HL-60 (cell line): Measurements from ENCODE around the gene MICU1.
A peak's percentile ranks its signal among the peaks of the same experiment; 100 is the strongest.

Experiments
- DNase-seq, 2 experiments: peaks; one replicate each; pipeline ENCODE4 v3.0.0-alpha.2; 2010 to 2020; ENCODE audit warnings: low read depth in 1 of 2, low spot score in 1 of 2
- H3K27ac ChIP-seq: fragments of 250-450 bp; sonication (Bioruptor Pico); replicated peaks from 2 replicates; pipeline ENCODE4 v1.5.1; 2020; ENCODE audit warnings: mild to moderate bottlenecking, moderate library complexity
- H3K27me3 ChIP-seq: fragments of 250-450 bp; sonication (Bioruptor Pico); 2 replicates; pipeline ENCODE4 v1.5.1; 2021; ENCODE audit warnings: mild to moderate bottlenecking, moderate library complexity; ENCODE audit not compliant: insufficient read depth, poor library complexity, severe bottlenecking
- H3K4me3 ChIP-seq: replicated peaks from 2 replicates; pipeline ENCODE4 v1.5.1; 2011; ENCODE audit warnings: mild to moderate bottlenecking, control low read depth, low read length; ENCODE audit not compliant: insufficient read depth
- CTCF ChIP-seq: IDR thresholded peaks from one replicate; pipeline ENCODE4 v1.5.1; 2011; ENCODE audit warnings: low read length, control low read depth, inconsistent platforms; ENCODE audit not compliant: insufficient read depth
- GABPA ChIP-seq: IDR thresholded peaks from 2 replicates; pipeline ENCODE4 v1.6.1; 2012; ENCODE audit warnings: low read depth
- POLR2AphosphoS5 ChIP-seq: IDR thresholded peaks from 2 replicates; pipeline ENCODE4 v1.6.1; 2012; ENCODE audit warnings: low read depth
- SPI1 ChIP-seq: IDR thresholded peaks from 2 replicates; pipeline ENCODE4 v1.6.1; 2012; ENCODE audit warnings: low read depth, mild to moderate bottlenecking, borderline replicate concordance
- TF ChIP-seq, protein P1 (sequence below): IDR thresholded peaks from 2 replicates; pipeline ENCODE4 v1.6.1; 2012; ENCODE audit warnings: low read depth; ENCODE audit not compliant: insufficient replicate concordance

The MICU1 gene

DNA sequence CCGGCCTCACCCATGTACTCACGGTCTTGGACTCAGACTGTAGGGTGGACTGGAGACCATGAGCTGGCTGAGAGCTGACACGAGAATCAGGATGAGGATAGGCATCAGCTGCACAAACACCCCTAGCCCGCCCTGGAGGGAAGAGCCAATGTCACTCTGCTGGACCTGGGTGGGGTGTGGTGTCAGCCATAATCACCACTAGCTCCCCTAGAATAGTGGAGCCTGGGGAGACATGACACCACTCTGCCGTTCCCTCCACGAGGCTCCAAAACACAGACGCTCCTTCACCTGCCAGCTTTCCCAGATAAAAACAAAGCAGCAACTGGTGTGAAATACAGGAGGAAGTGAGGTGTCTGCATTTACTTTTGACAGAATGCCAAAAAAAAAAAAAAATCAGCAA is 287.7 kb downstream of the MICU1 start:
- Histone ChIP-seq H3K27ac (no peak overlapping the region), H3K4me3 (no peak overlapping the region), H3K27me3 (no peaks in the 10 kb centered on the region)
- no peak for DNase-seq
- TF ChIP-seq CTCF (no peak), GABPA (no peak), SPI1 (no peak), POLR2AphosphoS5 (no peak)
- TF ChIP-seq, protein P1, sequence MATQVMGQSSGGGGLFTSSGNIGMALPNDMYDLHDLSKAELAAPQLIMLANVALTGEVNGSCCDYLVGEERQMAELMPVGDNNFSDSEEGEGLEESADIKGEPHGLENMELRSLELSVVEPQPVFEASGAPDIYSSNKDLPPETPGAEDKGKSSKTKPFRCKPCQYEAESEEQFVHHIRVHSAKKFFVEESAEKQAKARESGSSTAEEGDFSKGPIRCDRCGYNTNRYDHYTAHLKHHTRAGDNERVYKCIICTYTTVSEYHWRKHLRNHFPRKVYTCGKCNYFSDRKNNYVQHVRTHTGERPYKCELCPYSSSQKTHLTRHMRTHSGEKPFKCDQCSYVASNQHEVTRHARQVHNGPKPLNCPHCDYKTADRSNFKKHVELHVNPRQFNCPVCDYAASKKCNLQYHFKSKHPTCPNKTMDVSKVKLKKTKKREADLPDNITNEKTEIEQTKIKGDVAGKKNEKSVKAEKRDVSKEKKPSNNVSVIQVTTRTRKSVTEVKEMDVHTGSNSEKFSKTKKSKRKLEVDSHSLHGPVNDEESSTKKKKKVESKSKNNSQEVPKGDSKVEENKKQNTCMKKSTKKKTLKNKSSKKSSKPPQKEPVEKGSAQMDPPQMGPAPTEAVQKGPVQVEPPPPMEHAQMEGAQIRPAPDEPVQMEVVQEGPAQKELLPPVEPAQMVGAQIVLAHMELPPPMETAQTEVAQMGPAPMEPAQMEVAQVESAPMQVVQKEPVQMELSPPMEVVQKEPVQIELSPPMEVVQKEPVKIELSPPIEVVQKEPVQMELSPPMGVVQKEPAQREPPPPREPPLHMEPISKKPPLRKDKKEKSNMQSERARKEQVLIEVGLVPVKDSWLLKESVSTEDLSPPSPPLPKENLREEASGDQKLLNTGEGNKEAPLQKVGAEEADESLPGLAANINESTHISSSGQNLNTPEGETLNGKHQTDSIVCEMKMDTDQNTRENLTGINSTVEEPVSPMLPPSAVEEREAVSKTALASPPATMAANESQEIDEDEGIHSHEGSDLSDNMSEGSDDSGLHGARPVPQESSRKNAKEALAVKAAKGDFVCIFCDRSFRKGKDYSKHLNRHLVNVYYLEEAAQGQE, result no peak

DNA sequence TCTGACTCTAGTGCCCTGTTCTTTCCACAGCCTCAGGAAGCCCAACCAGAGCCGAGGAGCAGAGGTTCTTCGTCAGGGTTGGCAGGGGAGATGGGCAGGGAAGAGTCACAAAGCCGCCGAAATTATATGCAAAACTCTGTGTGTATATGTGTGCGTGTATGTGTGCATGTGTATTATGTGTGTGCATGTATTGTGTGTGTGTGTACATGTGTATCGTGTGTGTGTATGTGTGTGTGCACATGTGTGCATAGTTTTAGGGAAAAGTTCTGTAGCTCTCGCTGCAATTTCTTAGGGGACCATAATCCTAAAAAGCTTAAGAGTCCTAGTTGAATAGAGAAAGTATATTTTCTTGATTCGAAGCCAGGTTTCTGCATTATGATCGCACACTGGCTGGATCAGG is 288.2 kb downstream of the MICU1 start:
- H3K27ac ChIP-seq, result no peak overlapping the region
- no peak for DNase-seq
- H3K4me3 ChIP-seq, result no peak overlapping the region
- TF ChIP-seq GABPA, result no peak
- TF ChIP-seq POLR2AphosphoS5, result no peak
- TF ChIP-seq SPI1, result no peak
- TF ChIP-seq, protein P1, result no peak
- no peak for TF ChIP-seq CTCF
- no peaks in the 10 kb centered on the region for H3K27me3 ChIP-seq

DNA sequence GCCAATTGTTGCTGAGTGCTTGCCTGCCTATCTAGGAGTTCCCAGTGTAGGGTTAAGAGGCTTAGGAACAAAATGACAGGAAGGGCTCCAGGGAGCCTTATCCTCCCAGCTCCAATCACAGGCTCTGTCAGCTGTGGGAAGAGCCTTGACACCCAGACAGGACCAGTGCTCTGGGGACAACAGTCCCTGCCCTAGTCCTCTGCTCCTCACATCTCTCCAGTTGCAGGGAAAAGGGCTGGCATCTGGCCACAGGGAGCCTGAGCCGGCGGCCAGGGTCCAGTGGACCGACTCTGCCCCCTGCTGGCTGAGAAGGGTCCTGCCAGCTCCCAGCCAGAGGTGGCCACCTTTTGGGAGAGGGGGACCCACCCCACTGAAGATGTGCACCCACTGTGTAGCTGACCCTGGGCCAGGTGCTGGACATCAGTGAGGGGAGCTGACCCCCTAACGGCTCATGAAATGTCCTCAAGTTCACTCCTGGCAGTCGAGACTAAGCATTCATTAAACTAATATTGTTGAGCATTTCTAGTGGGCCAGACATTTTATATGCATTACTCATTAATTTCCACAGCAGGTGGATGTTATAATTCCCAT is 288.7 kb downstream of the MICU1 start:
- TF ChIP-seq CTCF, result peak; percentile 90
- TF ChIP-seq GABPA, result no peak
- no peak; the same call in 1 of the 2 replicates for TF ChIP-seq POLR2AphosphoS5
- no peak for TF ChIP-seq SPI1
- TF ChIP-seq, protein P1, result no peak
- H3K4me3 ChIP-seq, result no peak overlapping the region
- H3K27ac ChIP-seq, result peak overlapping the region; percentile 90; the same call in 1 of the 2 replicates
- peak in 1 of 2 experiments; percentile 72 for DNase-seq
- no peaks in the 10 kb centered on the region for H3K27me3 ChIP-seq
